DOHH2 (cell line): ENCODE results near the gene MEI4.

Experiments used
- CTCF ChIP-seq: fragments of 200-600 bp; sonication (generic); IDR thresholded peaks from one replicate; pipeline ENCODE4 v1.5.1; 2014; ENCODE audit warnings: antibody characterized with exemption, mild to moderate bottlenecking, low read depth, low read length; ENCODE audit not compliant: poor library complexity, severe bottlenecking
- EZH2phosphoT487 ChIP-seq: fragments of 200-600 bp; sonication (generic); IDR thresholded peaks from 2 replicates; pipeline ENCODE4 v1.6.1; 2017; ENCODE audit warnings: borderline replicate concordance, mild to moderate bottlenecking, antibody characterized with exemption, low read length, moderate library complexity, mixed read lengths

- no peak for TF ChIP-seq CTCF
- no peak for TF ChIP-seq EZH2phosphoT487
Observed at GRCh38 chr6:77814119-77814518, 161.3 kb downstream of the MEI4 start.
